ENCODE measurements around the gene HAPLN2. TPM values are rescaled to one million over a fixed set of nuclear protein-coding genes. Genes with fewer than 3 reads are reported as not detected.
"Not testable (repeated sequence)": the region's sequence is repeated elsewhere in the genome, so short reads cannot be mapped to it uniquely, and the experiment has no call there.

The HAPLN2 gene
- total and polyA plus RNA-seq, 7 experiments from 2014 or later: not detected

DNA sequence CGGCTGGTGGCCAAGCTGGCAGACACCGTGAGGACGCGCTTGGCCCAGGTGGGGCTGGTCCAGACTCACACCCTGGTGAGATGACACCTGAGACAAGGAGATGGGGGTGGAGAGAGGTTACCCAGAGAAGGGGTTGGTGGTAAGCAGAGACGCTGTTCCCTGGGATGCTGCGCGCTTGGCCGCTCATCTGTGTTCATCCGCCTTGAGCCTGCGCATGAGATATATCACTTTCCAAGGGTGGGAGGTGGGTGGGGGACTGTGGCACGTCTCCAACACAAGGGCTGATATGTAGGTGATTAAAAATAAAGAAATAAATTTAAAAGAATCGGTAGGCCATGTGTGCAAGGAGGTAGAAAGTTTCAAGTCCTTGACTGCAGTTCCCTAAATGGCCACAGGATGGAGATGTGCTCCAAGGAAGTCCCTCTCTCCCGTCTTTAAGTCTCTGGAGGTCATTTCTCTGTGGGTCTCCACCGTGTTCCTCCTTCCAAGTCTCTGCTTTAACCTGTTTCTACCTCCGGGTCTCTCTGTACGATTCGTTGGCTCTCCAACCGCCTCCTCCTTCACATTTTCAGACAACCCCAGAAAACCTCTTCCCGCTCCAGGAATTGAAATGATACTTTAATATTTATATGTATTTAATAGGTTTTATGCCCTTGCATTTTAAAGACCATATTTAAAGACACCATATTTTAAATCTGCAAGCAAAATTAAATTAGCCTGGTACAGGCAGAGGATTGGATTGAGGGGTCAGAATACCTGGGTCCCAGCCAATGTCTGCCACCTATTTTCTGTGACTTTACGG lies 35.2 kb upstream of the HAPLN2 start:
- ChIA-PET CTCF (interaction anchor here (0.6 to 1.7 kb wide), 3 partner anchors 17 to 24 kb away, joined by 3 to 7 read pairs (median 5); partner anchors contain the start of gene GPATCH4), POLR2A (no interaction called here)
- intact Hi-C loops (cut with micrococcal nuclease): loop anchor here (1.0 to 2.0 kb wide), 5 partner anchors 17 to 199 kb away; partner anchors contain the start of gene GPATCH4 (in 1 of the 2)
- no peaks in the 10 kb centered on the region for H3K9me3 ChIP-seq (ENCODE audit: control insufficient read depth in 2 of 3, low read length in 3 of 3)
- H3K9me3 Mint-ChIP-seq: no peaks in the 10 kb centered on the region
- H3K4me3 ChIP-seq (ENCODE audit: low read length): no peak overlapping the region
- ATAC-seq (peak; percentile 81), DNase-seq (peak in 8 of 9 donors; percentile 49 to 76 (median 69))
- H3K36me3 ChIP-seq (ENCODE audit: control insufficient read depth in 2 of 3, insufficient read depth in 3 of 3, low read length in 3 of 3): no peaks in the 10 kb centered on the region
- no peaks in the 10 kb centered on the region for H3K27me3 Mint-ChIP-seq
- H3K36me3 Mint-ChIP-seq: peaks cover 0 to 6% (median 1%) of the 10 kb centered on the region in 5 donors
- H3K4me1 Mint-ChIP-seq: peaks cover 6 to 40% (median 29%) of the 10 kb centered on the region in 7 donors
- H3K27ac Mint-ChIP-seq: peak overlapping the region in 8 of 9 donors; percentile 26 to 88 (median 72)
- peak overlapping the region in 8 of 10 donors; percentile 9 to 77 (median 54) for H3K4me3 Mint-ChIP-seq
- peak overlapping the region; percentile 3 for H3K27ac ChIP-seq (ENCODE audit: low read depth, low read length)
- H3K27me3 ChIP-seq (ENCODE audit: control insufficient read depth in 2 of 2, insufficient read depth in 2 of 2, low read length in 2 of 2): no peaks in the 10 kb centered on the region
- peaks cover 15 to 25% of the 10 kb centered on the region in 2 donors for H3K4me1 ChIP-seq (ENCODE audit: control insufficient read depth in 2 of 2, insufficient read depth in 2 of 2, low read length in 2 of 2)

DNA sequence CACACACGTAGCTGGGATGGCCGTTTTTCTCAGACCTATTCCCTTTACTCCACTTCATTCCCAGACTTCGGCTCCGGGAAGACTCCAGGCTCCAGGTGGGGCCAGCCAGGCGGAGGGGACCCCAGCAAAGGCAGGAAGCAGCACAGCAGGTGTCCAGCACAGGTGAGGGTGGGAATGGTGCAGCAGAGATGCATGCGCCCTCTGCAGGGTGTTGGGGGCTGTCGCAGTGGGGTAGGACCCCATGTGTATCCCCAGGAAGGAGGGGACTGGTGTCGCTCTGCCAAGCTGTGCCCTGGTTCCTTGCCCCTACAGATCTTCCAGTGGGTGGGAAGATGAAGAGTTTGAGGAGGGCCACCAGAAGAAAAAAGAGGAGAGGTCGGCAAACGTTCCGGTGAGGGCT lies 34.4 kb upstream of the HAPLN2 start:
- H3K4me1 Mint-ChIP-seq: peaks cover 6 to 40% (median 29%) of the 10 kb centered on the region in 7 donors
- peaks cover 0 to 6% (median 1%) of the 10 kb centered on the region in 5 donors for H3K36me3 Mint-ChIP-seq
- Histone ChIP-seq H3K9me3 (ENCODE audit: control insufficient read depth in 2 of 3, low read length in 3 of 3) (no peaks in the 10 kb centered on the region), H3K4me3 (ENCODE audit: low read length) (no peak overlapping the region), H3K4me1 (ENCODE audit: control insufficient read depth in 2 of 2, insufficient read depth in 2 of 2, low read length in 2 of 2) (peaks cover 15 to 25% of the 10 kb centered on the region in 2 donors), H3K27me3 (ENCODE audit: control insufficient read depth in 2 of 2, insufficient read depth in 2 of 2, low read length in 2 of 2) (no peaks in the 10 kb centered on the region), H3K36me3 (ENCODE audit: control insufficient read depth in 2 of 3, insufficient read depth in 3 of 3, low read length in 3 of 3) (no peaks in the 10 kb centered on the region), H3K27ac (ENCODE audit: low read depth, low read length) (no peak overlapping the region)
- intact Hi-C loops (cut with micrococcal nuclease): loop anchor here (1.0 to 2.0 kb wide), 5 partner anchors 16 to 200 kb away; partner anchors contain the start of gene GPATCH4 (in 1 of the 2)
- no peak for DNase-seq
- H3K9me3 Mint-ChIP-seq: no peaks in the 10 kb centered on the region
- H3K27ac Mint-ChIP-seq: peak overlapping the region in 1 of 9 donors; percentile 26
- CTCF ChIA-PET: interaction anchor here (1.0 to 1.7 kb wide), 3 partner anchors 24 to 199 kb away, joined by 3 to 7 read pairs (median 4); no protein-coding TSS in a partner anchor
- POLR2A ChIA-PET: no interaction called here
- no peak for ATAC-seq
- H3K4me3 Mint-ChIP-seq: no peak overlapping the region
- H3K27me3 Mint-ChIP-seq: no peaks in the 10 kb centered on the region

DNA sequence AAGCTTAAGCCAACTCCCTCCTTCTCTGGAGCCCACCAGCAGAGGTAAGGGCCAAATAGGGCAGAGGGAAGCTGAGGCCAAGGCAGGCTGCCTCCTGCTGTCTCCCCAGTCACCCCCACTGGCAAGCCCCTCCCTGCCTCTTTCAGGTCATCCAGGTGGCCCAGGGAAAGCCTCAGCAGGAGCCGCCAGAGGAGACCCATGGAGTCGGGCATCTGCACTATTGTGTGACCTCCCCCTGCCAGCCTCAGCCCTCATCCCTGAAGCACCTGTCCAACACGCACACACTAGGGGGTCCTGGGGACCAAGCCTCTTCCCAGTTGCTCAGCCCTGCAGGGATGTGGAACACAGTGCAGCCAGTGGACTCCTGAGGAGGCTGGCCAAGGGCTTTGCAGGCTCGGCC lies 32.9 kb upstream of the HAPLN2 start:
- CTCF ChIA-PET: interaction anchor here (0.8 to 2.7 kb wide), 4 partner anchors 8 to 106 kb away, joined by 3 to 13 read pairs (median 3); no protein-coding TSS in a partner anchor
- no peak overlapping the region for H3K4me3 ChIP-seq (ENCODE audit: low read length)

DNA sequence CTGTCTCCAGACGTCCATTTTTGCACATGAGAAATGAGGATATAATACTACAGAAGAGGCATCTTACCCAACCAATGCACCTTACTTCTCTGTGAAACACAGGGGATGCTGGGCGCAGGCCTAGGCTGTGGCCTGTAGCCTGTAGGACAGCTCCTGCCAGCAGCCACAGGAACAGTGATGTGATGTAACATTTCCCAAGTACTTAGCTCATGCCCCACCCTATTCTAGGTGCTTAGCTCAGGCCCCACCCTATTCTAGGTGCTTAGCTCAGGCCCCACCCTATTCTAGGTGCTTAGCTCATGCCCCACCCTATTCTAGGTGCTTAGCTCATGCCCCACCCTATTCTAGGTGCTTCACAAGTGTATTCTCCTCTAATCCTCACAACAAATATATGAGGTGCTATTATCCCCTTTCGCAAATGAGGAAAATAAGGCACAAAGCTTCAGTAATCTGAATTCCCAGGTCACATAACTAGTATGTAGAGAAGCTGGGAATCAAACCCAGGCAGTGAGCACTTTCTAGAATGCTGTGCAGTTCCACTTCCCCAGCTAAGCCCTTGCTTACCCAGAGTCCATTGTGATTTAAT lies 32.2 kb upstream of the HAPLN2 start:
- no peaks in the 10 kb centered on the region for H3K27me3 ChIP-seq (ENCODE audit: control insufficient read depth in 2 of 2, insufficient read depth in 2 of 2, low read length in 2 of 2)
- CTCF ChIA-PET: interaction anchor here (0.7 to 2.7 kb wide), 5 partner anchors 9 to 201 kb away, joined by 3 to 13 read pairs (median 3); no protein-coding TSS in a partner anchor
- intact Hi-C loops (cut with micrococcal nuclease): no loop called here
- H3K4me3 ChIP-seq (ENCODE audit: low read length): no peak overlapping the region
- no peak overlapping the region for H3K4me3 Mint-ChIP-seq
- H3K27ac Mint-ChIP-seq: no peak overlapping the region
- H3K36me3 ChIP-seq (ENCODE audit: control insufficient read depth in 2 of 3, insufficient read depth in 3 of 3, low read length in 3 of 3): no peaks in the 10 kb centered on the region
- peaks cover 16 to 24% of the 10 kb centered on the region in 2 donors for H3K4me1 ChIP-seq (ENCODE audit: control insufficient read depth in 2 of 2, insufficient read depth in 2 of 2, low read length in 2 of 2)
- ATAC-seq: no peak
- POLR2A ChIA-PET: interaction anchor here (1.1 to 1.9 kb wide), 2 partner anchors 22 to 86 kb away, joined by 4 to 6 read pairs; no protein-coding TSS in a partner anchor
- H3K9me3 Mint-ChIP-seq: no peaks in the 10 kb centered on the region
- H3K4me1 Mint-ChIP-seq: peaks cover 6 to 39% (median 33%) of the 10 kb centered on the region in 7 donors
- H3K9me3 ChIP-seq (ENCODE audit: control insufficient read depth in 2 of 3, low read length in 3 of 3): no peaks in the 10 kb centered on the region
- no peaks in the 10 kb centered on the region for H3K27me3 Mint-ChIP-seq
- no peak for DNase-seq
- no peak overlapping the region for H3K27ac ChIP-seq (ENCODE audit: low read depth, low read length)
- H3K36me3 Mint-ChIP-seq: peaks cover 0 to 6% (median 0%) of the 10 kb centered on the region in 5 donors

More for the DNA sequence above, 32.9 kb upstream of the HAPLN2 start:
- Mint-ChIP-seq H3K36me3 (peaks cover 0 to 6% (median 0%) of the 10 kb centered on the region in 5 donors), H3K27ac (no peak overlapping the region), H3K4me3 (no peak overlapping the region), H3K27me3 (no peaks in the 10 kb centered on the region), H3K4me1 (peaks cover 6 to 43% (median 35%) of the 10 kb centered on the region in 7 donors), H3K9me3 (no peaks in the 10 kb centered on the region)
- DNase-seq: no peak
- H3K27ac ChIP-seq (ENCODE audit: low read depth, low read length): no peak overlapping the region
- peaks cover 15 to 30% of the 10 kb centered on the region in 2 donors for H3K4me1 ChIP-seq (ENCODE audit: control insufficient read depth in 2 of 2, insufficient read depth in 2 of 2, low read length in 2 of 2)
- no peak for ATAC-seq
- no peaks in the 10 kb centered on the region for H3K27me3 ChIP-seq (ENCODE audit: control insufficient read depth in 2 of 2, insufficient read depth in 2 of 2, low read length in 2 of 2)
- no peaks in the 10 kb centered on the region for H3K36me3 ChIP-seq (ENCODE audit: control insufficient read depth in 2 of 3, insufficient read depth in 3 of 3, low read length in 3 of 3)
- intact Hi-C loops (cut with micrococcal nuclease): no loop called here
- POLR2A ChIA-PET: interaction anchor here (1.1 to 1.9 kb wide), 3 partner anchors 15 to 85 kb away, joined by 4 to 6 read pairs (median 5); partner anchors contain the start of gene GPATCH4
- H3K9me3 ChIP-seq (ENCODE audit: control insufficient read depth in 2 of 3, low read length in 3 of 3): no peaks in the 10 kb centered on the region

DNA sequence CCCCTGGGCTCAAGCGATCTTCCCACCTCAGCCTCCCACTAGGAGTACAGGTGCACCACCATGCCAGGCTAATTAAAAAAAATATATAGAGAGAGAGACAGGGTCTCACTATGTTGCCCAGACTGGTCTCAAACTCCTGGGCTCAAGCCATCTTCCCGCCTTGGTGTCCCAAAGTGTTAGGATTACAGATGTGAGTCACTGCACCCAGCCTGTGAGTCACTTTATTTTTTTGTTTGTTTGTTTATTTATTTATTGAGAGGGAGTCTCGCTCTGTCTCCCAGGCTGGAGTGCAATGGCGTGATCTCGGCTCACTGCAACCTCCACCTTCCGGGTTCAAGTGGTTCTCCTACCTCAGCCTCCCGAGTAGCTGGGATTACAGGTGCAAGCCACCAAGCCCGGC lies 31.3 kb upstream of the HAPLN2 start:
- H3K4me3 Mint-ChIP-seq; H3K36me3 Mint-ChIP-seq; H3K27ac Mint-ChIP-seq; H3K27me3 ChIP-seq (ENCODE audit: control insufficient read depth in 2 of 2, insufficient read depth in 2 of 2, low read length in 2 of 2); H3K27me3 Mint-ChIP-seq; ATAC-seq; H3K4me3 ChIP-seq (ENCODE audit: low read length); H3K9me3 Mint-ChIP-seq; H3K9me3 ChIP-seq (ENCODE audit: control insufficient read depth in 2 of 3, low read length in 3 of 3); H3K27ac ChIP-seq (ENCODE audit: low read depth, low read length); intact Hi-C loops (cut with micrococcal nuclease); H3K36me3 ChIP-seq (ENCODE audit: control insufficient read depth in 2 of 3, insufficient read depth in 3 of 3, low read length in 3 of 3); DNase-seq; POLR2A ChIA-PET: not testable (repeated sequence)
- H3K4me1 Mint-ChIP-seq: peaks cover 5 to 38% (median 31%) of the 10 kb centered on the region in 7 donors
- CTCF ChIA-PET: interaction anchor here (0.9 to 2.7 kb wide), 2 partner anchors 18 to 107 kb away, joined by 3 to 13 read pairs; no protein-coding TSS in a partner anchor
- H3K4me1 ChIP-seq (ENCODE audit: control insufficient read depth in 2 of 2, insufficient read depth in 2 of 2, low read length in 2 of 2): peaks cover 15 to 20% of the 10 kb centered on the region in 2 donors

DNA sequence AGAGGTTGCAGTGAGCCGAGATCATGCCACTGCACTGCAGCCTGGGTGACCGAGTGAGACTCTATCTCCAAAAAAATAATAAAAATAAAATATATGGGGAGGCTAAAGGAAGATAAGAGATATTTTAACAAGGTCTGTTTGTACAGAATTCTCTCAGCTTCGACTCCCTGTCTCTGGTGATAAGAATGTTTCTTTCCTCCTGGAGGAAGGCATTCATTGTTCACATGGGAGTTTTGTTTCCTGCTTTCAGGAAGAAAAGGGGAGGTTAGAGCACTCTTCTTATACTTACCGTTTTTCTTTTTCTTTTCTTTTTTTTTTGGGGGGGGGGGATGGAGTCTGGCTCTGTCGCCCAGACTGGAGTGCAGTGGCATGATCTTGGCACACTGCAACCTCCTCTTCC lies 29.7 kb upstream of the HAPLN2 start:
- no peaks in the 10 kb centered on the region for H3K9me3 Mint-ChIP-seq
- POLR2A ChIA-PET: interaction anchor here (0.8 to 1.3 kb wide), 2 partner anchors 11 to 90 kb away, joined by 3 to 12 read pairs; partner anchors contain the start of gene GPATCH4
- no peaks in the 10 kb centered on the region for H3K27me3 ChIP-seq (ENCODE audit: control insufficient read depth in 2 of 2, insufficient read depth in 2 of 2, low read length in 2 of 2)

More for the DNA sequence above, 29.7 kb upstream of the HAPLN2 start:
- no peak overlapping the region for H3K4me3 Mint-ChIP-seq
- ATAC-seq: no peak
- H3K4me1 ChIP-seq (ENCODE audit: control insufficient read depth in 2 of 2, insufficient read depth in 2 of 2, low read length in 2 of 2): peaks cover 8 to 12% of the 10 kb centered on the region in 2 donors
- no peak overlapping the region for H3K27ac Mint-ChIP-seq
- H3K27ac ChIP-seq (ENCODE audit: low read depth, low read length): no peak overlapping the region
- H3K4me3 ChIP-seq (ENCODE audit: low read length): no peak overlapping the region
- intact Hi-C loops (cut with micrococcal nuclease): no loop called here
- peaks cover 6 to 28% (median 24%) of the 10 kb centered on the region in 7 donors for H3K4me1 Mint-ChIP-seq
- no peak for DNase-seq
- peaks cover 0 to 6% (median 0%) of the 10 kb centered on the region in 5 donors for H3K36me3 Mint-ChIP-seq
- CTCF ChIA-PET: interaction anchor here (0.6 to 0.8 kb wide), 3 partner anchors 19 to 69 kb away, joined by 3 to 8 read pairs (median 3); no protein-coding TSS in a partner anchor
- no peaks in the 10 kb centered on the region for H3K27me3 Mint-ChIP-seq
- no peaks in the 10 kb centered on the region for H3K9me3 ChIP-seq (ENCODE audit: control insufficient read depth in 2 of 3, low read length in 3 of 3)
- H3K36me3 ChIP-seq (ENCODE audit: control insufficient read depth in 2 of 3, insufficient read depth in 3 of 3, low read length in 3 of 3): peaks cover 0 to 10% (median 0%) of the 10 kb centered on the region in 3 experiments
